Peyer's patch (tissue), 4 donors: ENCODE measurements around the gene AGBL5. TPM values are rescaled to one million over a fixed set of nuclear protein-coding genes. Genes with fewer than 3 reads are reported as not detected.
"Not testable (repeated sequence)": the region's sequence is repeated elsewhere in the genome, so short reads cannot be mapped to it uniquely, and the experiment has no call there.

Source experiments
- DNase-seq, 3 donors: peaks; one replicate each; pipeline ENCODE4 v3.0.0-alpha.2; 2017 to 2019
- H3K27ac ChIP-seq, 4 donors: fragments of 200-600 bp; sonication (generic); one replicate each; pipeline ENCODE4 v1.5.1; 2016 to 2019
- H3K27me3 ChIP-seq, 2 donors: fragments of 200-600 bp; sonication (generic); one replicate each; pipeline ENCODE4 v1.5.1; 2019
- H3K36me3 ChIP-seq, 3 donors: fragments of 200-600 bp; sonication (generic); one replicate each; pipeline ENCODE4 v1.5.1; 2016 to 2019
- H3K4me1 ChIP-seq, 4 donors: fragments of 200-600 bp; sonication (generic); one replicate each; pipeline ENCODE4 v1.5.1; 2016 to 2019
- H3K4me3 ChIP-seq, 4 donors: fragments of 200-600 bp; sonication (generic); 1 replicate in 3 of 4; 2 replicates in 1 of 4; pipeline ENCODE4 v1.5.1; 2016 to 2019; ENCODE audit warnings: mild to moderate bottlenecking in 1 of 4
- H3K9me3 ChIP-seq, 4 donors: fragments of 200-600 bp; sonication (generic); one replicate each; pipeline ENCODE4 v1.5.1; 2016 to 2019; ENCODE audit warnings: mild to moderate bottlenecking in 1 of 4
- CTCF ChIP-seq, 6 experiments: fragments of 450-650 bp in 4 of 6; fragments of 200-600 bp in 2 of 6; sonication (generic) in 1 of 6; IDR thresholded peaks; one replicate each; pipeline ENCODE4 v1.5.1; 2017 to 2019; ENCODE audit warnings: antibody characterized with exemption in 6 of 6, mild to moderate bottlenecking in 3 of 6, moderate library complexity in 1 of 6
- POLR2A ChIP-seq, 2 donors: fragments of 450-650 bp; IDR thresholded peaks; one replicate each; pipeline ENCODE4 v1.5.1; 2017; ENCODE audit warnings: antibody characterized with exemption in 2 of 2, mild to moderate bottlenecking in 2 of 2, moderate library complexity in 2 of 2
- total RNA-seq, 4 donors: library from RNA; depleted of rRNA; stranded (reverse); fragments of >200 nt; gene quantifications; one replicate each; pipeline ENCODE4 v1.1.0, GENCODE V29; 2016

Gene AGBL5
- total RNA-seq, 4 donors from 2014 or later, result 7.5 to 18.2 (median 12.3) TPM

GRCh38 chr2:27071990-27072830 is 20.7 kb downstream of the AGBL5 start:
- H3K27me3 ChIP-seq, result no peaks in the 10 kb centered on the region
- H3K4me3 ChIP-seq, result peak overlapping the region; percentile 66 to 97 (median 82)
- TF ChIP-seq CTCF (IDR thresholded peaks at IDR 0.05) (no peak), POLR2A (IDR thresholded peaks at IDR 0.05) (no peak)
- H3K9me3 ChIP-seq, result no peaks in the 10 kb centered on the region
- H3K27ac ChIP-seq, result peak overlapping the region; percentile 88 to 96 (median 94)
- DNase-seq, result peak in 1 of 3 donors; percentile 35
- H3K36me3 ChIP-seq, result peaks cover 0 to 25% (median 0%) of the 10 kb centered on the region in 3 donors
- H3K4me1 ChIP-seq, result peaks cover 0 to 57% (median 16%) of the 10 kb centered on the region in 4 donors

GRCh38 chr2:27072920-27073319 is 21.5 kb downstream of the AGBL5 start:
- Histone ChIP-seq H3K36me3 (peaks cover 0 to 18% (median 0%) of the 10 kb centered on the region in 3 donors), H3K27ac (peak overlapping the region; percentile 88 to 96 (median 94)), H3K9me3 (no peaks in the 10 kb centered on the region), H3K27me3 (no peaks in the 10 kb centered on the region), H3K4me3 (no peak overlapping the region), H3K4me1 (peaks cover 0 to 58% (median 16%) of the 10 kb centered on the region in 4 donors)
- no peak for TF ChIP-seq POLR2A (IDR thresholded peaks at IDR 0.05)
- no peak for TF ChIP-seq CTCF (IDR thresholded peaks at IDR 0.05)
- no peak for DNase-seq

- no peaks in the 10 kb centered on the region for H3K9me3 ChIP-seq
- no peak overlapping the region for H3K4me3 ChIP-seq
- TF ChIP-seq CTCF (IDR thresholded peaks at IDR 0.05) (no peak), POLR2A (IDR thresholded peaks at IDR 0.05) (no peak)
- H3K27me3 ChIP-seq, result no peaks in the 10 kb centered on the region
- H3K36me3 ChIP-seq, result peaks cover 0 to 9% (median 0%) of the 10 kb centered on the region in 3 donors
- DNase-seq, result no peak
- H3K4me1 ChIP-seq, result peaks cover 0 to 54% (median 16%) of the 10 kb centered on the region in 4 donors
- H3K27ac ChIP-seq, result peak overlapping the region in 3 of 4 donors; percentile 24 to 88 (median 43)
Measured at GRCh38 chr2:27073782-27074181, 22.3 kb downstream of the AGBL5 start.

DNA sequence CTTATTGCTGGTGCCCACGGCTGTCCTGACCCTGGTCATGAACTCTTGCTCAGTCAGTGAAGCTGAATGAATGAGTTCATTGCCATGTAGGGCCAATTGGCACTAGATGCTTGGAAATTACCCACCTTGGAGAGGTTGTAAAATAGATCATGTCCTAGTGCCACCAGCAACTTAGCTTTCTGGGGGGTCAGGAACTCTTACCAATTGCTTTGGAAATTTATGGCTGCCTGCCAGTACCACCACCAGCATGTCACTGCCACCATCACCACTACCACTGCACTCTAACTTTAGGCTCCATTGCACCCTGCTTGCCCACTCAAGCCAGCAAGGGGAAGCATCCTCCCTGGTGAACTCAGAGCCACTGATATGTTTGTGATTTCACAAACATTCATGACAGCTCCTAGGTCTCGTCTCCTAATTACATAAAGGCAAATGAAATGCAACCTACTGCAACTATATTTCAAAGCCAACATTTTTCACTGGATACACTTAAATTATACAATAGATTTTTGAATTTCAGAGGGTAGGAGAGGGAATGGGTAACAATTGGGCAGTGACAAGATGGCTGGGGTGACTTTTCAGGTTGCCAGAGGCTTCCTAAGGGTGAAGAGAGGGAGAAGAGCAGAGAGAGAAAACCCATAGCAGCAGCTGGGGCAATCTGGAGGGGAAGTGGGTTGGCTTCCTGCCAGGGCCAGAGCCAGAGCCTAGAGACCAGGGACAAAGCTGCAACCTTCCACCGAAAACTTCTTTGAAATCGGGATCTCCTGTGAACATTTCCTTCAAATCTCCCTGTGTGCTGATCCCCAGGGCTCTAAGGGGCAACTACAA is 23.5 kb downstream of the AGBL5 start:
- no peaks in the 10 kb centered on the region for H3K36me3 ChIP-seq
- peak overlapping the region; percentile 24 to 88 (median 53) for H3K27ac ChIP-seq
- TF ChIP-seq CTCF (IDR thresholded peaks at IDR 0.05) (no peak), POLR2A (IDR thresholded peaks at IDR 0.05) (no peak)
- DNase-seq, result peak in 2 of 3 donors; percentile 77 to 88
- H3K4me3 ChIP-seq, result no peak overlapping the region
- no peaks in the 10 kb centered on the region for H3K27me3 ChIP-seq
- peaks cover 0 to 43% (median 16%) of the 10 kb centered on the region in 4 donors for H3K4me1 ChIP-seq
- H3K9me3 ChIP-seq, result no peaks in the 10 kb centered on the region

- DNase-seq, H3K27me3 ChIP-seq, H3K9me3 ChIP-seq, H3K4me3 ChIP-seq, H3K36me3 ChIP-seq: not testable (repeated sequence)
- Histone ChIP-seq H3K27ac (peak overlapping the region in 3 of 4 donors; percentile 48 to 88 (median 58)), H3K4me1 (peaks cover 0 to 42% (median 11%) of the 10 kb centered on the region in 4 donors)
Measured at GRCh38 chr2:27075566-27075871, 24.1 kb downstream of the AGBL5 start.

GRCh38 chr2:27076323-27076722 is 24.9 kb downstream of the AGBL5 start:
- Histone ChIP-seq H3K4me1 (peaks cover 0 to 47% (median 9%) of the 10 kb centered on the region in 4 donors), H3K27me3 (no peaks in the 10 kb centered on the region), H3K27ac (peak overlapping the region in 3 of 4 donors; percentile 10 to 90 (median 58)), H3K36me3 (no peaks in the 10 kb centered on the region), H3K4me3 (no peak overlapping the region), H3K9me3 (no peaks in the 10 kb centered on the region)
- DNase-seq, result no peak
- TF ChIP-seq POLR2A (IDR thresholded peaks at IDR 0.05) (no peak), CTCF (IDR thresholded peaks at IDR 0.05) (no peak)
